Activated naive CD4-positive, alpha-beta T cell (primary cell): ENCODE results near the gene KCNIP3.
"Not testable (repeated sequence)": the region's sequence is repeated elsewhere in the genome, so short reads cannot be mapped to it uniquely, and the experiment has no call there.

Source experiments
- DNase-seq, 4 experiments: peaks; one replicate each; lab custom pipeline; 2025; lab: John Stamatoyannopoulos, UW

KCNIP3 gene

DNA sequence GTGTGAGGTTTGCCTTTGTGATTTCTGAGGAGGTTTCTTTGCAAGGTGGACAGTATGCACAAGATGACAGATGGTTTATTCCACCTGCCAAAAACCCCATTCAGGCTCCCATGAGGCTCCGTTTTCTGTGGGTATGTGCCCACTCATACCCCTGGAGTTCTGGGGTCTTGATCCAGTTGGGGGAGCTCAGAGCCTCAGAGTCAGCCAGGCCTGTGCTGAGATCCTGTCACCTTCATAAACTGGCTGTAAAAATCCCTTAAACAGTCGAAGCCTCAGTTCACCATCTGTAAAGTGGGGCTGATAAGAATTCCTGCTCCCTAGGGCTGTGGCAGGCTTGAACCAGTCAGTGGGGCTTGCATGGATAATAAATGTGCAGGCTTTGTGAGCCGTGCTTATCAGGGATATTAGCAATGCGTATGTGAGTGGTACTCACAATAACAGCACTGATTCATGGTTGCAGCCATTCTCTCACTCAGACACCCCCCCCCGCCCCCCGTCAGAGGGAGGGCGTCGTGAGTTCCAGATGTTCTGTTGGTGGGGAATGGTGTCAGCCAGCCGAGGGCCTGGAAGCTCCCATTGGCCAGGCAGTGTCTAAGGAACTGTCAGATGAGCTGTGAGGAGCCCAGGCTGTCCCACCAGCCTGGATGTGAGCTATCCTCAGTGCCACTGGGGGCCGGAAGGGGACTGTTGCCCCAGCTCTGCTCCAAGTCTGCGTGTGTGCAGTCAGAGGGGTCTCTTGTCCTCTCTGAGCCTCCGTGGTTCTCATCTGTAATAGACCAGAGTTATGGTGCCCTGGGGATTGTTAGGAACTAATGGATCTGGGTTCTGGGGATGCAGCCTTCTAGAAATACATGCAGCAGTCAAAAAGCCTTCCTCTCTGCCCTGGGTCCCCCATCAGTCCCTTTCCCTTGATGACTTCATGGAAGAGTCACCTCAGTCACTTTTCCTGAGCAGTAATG, 51.7 kb downstream of the KCNIP3 start:
- no peak for DNase-seq

DNA sequence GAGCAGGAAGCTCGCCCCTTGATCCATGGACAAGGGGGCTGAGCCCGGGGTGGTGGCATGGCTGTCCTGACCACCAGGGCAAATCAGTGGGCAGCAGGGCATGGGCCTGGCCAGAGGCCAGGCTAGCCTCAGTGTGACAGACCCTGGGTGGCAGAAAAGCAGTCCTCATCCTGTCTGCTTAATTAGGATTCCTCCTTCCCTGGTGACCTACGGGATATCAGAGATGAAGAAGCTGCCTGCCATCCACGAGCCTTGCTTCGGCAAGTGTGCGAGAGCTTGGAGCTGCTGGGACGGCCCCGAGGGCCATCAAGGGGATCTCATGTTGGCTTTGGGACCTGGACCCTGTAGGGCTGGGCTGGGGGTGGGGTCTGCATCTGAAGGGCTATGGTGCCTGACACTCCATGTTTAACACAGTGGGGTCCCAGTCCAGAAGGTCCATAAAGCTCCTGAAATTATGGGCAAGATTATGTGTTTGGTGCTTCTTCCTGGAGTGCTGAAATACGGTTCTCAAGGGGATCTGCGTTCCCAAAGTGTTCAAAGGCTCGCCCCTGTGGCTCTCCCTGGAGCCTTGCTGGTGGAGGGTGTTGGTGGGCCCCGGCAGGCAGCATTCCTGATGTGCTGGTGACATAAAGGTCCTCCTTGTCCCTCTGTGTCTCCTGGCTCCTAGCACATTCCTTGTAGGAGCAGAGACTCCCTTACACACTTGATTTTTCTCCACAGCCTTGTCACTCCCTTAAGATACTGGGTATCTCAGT, 52.6 kb downstream of the KCNIP3 start:
- DNase-seq, result no peak

DNA sequence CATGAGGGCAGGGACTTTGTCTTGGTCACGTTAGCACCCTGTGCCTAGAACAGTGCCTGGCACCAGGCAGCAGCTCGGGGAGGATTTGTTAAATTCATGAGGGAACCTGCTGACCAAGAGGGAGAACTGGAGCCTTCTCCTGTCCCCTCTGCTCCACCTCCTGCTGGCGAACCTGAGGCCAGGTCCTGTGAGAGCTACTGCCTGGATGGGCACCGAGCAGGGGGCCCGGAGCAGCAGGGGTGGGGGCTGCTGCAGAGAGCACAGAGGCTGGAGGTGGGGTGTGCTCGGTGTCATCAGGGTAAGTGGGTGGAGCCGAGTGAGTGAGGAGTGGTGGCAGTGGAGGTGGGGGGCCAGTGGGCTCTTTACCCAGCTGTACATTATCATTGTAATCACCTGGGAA, 53.2 kb downstream of the KCNIP3 start:
- no peak for DNase-seq

DNA sequence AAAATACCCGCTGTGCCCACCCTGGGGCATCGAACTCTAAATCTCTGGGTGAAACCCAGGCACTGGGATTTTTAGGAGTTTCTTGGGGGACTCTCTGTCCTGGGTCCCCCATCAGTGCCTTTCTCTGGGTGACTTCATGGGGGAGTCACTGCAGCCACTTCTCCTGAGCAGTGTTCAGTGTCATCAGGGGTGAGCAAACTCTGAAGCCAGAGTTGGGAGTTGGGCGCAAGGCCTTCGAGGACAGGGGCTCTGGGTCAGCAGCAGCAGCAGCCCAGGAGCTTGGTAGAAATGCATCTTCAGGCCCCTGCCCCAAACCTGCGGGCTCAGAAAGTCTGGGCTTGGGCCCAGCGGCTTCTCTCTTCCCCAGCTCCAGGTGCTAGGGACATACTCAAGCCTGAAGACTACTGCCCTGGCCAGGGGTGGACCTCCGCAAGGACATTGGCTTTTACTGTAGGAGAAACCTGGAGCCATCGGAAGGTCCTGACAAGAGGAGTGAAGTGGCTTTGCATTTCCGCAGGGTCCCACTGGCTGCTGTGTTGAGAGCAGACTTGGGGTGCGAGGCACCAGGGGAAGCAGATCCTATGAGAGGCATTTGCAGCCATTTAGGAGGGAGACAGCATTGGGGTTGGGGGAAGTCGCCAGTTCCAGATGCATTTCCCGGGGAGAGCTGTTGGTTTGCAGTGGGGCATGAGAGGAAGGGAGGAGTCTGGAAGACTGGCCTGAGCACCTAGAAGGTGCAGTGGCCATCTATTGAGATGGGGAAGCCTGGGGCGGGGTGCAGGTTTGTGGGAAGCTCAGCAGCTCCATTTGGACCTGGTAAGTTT, 53.8 kb downstream of the KCNIP3 start:
- DNase-seq, result no peak

DNA sequence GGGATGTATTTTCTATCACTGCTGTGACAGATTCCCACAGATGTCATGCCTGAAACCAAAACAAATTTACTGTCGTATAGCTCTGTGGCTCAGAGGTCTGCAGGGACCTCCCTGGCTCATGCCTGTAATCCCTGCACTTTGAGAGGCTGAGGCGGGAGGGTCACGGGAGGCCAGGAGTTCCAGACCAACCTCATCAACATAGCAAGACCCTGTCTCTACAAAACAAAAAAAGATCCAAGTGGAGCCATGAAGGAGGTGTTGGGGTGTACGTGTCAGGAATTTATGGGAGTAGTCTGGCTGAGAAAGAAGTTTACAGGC, 54.4 kb downstream of the KCNIP3 start:
- DNase-seq, result no peak

DNA sequence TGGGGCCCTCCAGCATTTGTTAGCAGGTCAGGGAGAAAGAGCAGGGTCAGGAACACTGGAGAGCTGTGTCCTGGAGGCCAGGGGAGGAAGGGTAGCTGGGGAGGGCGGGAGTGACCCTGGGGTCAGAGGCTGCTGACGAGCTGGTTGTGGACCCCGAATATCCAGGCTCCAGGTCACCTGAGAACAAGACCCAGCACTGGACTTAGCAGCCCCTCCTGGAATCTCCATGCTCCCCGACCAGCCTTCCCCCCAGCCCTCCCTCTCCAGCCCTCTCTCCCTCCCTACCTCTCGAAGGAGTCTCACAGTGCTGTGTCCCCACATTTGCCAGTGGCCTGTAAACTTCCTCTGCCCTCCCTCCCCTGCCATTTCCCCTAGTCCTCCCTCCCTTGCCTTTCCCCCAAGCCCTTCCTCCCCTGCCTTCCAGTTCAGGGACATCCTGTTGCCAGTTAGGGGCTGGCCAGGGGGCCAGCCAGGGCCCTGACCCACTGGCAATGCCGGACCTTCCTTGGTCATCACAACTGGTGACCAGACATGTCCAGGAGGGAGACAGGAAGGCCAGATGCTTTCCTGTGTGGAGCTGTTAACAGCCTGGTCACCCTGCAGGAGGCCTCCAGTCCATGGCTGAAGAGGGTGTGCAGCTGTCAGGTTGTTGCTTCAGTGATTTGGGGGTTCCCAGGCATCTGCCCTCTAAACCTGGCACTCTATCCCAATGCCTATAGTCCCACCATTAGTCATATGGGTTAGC, 55.3 kb downstream of the KCNIP3 start:
- DNase-seq, result no peak

DNA sequence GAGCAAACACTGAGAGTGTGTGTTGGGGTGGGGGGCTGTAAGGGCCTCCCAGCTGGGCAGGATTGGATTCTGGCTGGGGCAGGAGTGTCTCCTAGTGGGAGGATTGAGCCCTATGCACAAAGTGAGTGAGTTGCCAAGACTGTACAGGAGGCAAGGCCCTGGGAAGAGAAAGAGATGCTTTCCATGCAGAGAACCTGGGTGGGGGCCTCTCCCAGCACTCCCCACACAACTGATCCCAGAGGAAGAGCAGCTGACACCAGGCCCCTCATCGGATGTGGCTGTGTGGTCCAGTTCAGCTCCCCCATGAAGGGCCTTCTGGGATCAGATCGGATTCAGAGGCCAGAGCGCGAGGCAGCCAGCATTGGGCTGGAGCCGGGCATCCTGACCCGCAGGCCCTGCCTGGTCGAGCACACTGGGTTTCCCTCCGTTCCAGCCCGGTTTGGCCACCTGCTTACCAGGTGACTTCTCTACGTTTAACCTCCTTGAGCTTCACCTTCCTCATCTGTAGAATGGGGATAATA, 56.0 kb downstream of the KCNIP3 start:
- no peak for DNase-seq

DNA sequence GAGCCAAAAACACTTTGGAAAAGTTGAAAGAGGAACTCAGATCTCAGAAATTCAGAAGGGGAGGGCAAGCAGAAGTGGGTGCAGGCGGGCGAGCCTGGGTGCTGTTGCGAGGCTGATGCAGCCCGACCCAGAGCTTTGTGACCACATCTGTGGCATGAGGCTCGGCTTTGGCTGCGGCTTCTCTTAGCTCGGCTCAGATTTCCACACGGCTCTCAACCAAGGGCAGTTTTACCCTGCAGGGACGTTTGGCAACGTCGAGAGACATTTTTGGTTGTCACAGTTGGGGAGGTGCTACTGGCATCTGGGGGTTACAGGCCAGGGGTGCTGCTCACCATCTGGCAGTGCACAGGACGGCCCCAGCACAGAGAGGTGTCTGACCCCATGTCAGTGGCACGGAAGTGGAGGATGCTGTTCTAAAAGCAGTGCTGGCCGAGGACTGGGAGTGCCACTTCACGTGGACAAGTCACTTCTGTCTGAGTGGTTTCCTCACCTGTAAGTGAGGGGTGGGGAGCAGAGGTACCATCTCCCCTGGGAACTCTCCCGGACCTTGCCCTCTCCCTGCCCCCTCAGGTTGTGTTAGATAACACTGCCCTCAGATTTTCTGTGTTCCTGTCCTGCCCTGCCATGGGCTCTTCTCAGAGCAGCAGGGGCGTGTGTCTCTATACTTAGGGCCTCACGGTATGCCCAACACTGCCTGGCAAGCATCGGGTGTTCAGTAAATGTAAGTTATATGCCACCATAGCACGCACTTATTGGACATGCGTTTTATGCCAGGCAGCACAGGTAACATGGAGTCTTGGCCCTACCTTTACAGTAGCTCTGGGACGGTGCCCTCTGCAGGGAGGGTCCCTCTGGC, 56.7 kb downstream of the KCNIP3 start:
- no peak for DNase-seq

DNA sequence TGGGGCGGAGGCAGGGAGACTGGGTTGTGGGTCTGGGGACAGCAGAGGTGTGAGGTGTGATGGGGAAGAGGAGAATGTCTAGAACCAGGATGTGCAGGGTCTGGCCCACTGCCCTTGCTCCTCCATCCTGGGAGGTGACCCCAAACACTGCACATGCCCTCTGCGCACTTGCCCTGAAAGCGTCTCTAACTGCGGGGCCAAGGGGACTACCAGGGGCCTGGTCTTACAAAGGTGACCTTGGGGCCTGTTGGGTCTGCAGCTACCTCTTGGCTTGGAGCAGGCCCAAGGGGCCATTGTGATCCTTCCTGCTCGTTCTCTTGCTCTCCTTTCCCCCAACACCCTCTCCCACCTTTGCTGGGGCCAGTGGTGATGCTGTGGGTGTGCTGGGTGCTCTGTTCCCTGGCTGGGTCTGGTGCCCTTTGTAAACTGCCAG, 57.3 kb downstream of the KCNIP3 start:
- no peak for DNase-seq

DNA sequence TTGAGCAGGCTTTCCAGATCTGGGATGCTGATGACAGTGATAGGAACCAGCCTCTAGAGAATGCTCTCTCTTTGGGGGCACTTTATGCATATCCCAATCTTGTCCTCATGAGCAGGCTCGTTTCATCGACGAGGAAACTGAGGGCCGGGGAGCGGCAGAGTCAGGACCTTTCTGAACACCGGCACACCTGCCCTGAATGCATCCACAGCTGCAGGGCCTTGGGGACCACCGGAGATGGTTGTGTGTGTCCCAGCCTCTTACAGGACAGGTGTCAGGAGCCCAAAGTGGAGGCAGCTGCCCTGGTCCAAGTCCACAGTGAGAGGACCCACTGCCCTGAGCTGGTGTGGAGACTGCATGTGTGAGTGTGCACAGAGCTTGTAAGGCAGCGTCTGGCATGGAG, 57.8 kb downstream of the KCNIP3 start:
- DNase-seq, result no peak

DNA sequence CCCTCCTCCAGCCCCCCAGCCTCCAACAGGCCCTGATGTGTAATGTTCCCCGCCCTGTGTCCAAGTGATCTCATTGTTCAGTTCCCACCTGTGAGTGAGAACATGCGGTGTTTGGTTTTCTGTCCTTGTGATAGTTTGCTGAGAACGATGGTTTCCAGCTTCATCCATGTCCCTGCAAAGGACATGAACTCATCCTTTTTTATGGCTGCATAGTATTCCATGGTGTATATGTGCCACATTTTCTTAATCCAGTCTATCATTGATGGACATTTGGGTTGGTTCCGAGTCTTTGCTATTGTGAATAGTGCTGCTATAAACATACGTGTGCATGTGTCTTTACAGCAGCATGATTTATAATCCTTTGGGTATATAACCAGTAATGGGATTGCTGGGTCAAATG, 58.3 kb downstream of the KCNIP3 start:
- DNase-seq, result not testable (repeated sequence)

DNA sequence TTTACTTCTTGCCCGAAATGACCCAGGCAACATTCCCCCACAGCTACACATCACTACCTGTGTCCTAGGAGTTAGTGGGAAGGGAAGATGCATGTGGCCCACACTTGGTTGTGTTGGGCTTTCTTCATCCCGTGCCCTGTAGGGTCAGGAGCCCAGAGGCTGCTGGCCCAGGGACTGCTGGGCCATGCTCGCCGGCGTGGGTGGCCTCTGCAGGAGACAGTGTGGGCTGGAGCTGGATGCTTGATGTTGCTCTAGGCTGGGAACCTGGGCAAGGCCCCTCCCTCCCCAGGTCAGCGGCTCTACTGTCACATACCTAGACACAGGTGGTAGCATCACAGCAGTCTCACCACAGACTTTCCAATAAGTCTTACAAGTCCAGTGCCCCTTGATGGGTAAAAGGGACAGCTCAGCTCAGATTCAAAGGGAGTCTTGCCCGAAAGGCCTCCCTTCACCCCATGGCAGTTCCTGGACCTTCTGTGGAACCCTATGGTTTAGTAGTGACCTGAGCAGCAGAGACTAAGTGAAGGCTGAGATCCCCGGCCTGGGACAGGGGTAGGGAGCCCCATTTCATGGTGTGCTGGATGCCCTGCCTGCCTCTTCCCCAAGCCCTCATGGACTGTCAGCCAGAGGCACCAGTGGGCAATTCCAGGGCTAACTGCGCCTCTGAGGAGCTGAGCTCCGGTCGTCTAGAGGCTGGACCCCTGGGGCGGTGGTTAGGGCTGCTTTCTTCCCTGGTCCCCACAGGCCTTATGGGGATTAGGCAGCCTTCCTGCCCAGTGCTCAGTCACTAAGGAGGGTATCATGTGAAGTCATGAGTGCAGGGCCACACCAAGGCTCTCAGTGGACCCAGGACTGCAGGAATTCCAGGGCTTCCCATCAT, 59.9 kb downstream of the KCNIP3 start:
- no peak for DNase-seq

DNA sequence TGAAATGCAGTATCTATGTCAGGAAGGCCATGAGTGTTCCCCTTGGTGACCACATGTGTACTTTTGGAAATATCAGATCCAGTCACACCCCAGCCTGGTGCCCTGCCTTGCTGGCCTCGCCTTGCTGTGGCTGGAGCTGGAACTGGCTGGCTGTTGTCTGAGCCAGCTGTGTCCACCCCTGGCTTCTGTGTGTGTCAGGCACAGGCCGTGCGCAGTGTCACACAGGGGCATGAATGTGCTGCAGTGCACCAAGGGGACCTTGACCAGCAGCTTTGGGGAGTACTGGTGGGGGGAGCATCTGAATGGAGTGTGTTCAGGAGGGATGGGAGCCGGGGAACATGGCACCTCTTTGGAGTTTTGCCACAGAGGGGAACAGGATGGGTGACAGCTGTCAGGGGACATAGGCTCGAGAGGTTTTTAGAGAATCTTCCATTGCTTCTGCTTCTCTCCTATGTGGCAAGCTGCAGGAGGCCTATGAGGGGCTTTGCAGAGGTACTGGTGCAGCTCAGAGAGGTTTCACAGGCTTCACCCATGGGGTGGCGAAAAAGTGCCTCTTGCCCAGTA, 60.7 kb downstream of the KCNIP3 start:
- no peak for DNase-seq

DNA sequence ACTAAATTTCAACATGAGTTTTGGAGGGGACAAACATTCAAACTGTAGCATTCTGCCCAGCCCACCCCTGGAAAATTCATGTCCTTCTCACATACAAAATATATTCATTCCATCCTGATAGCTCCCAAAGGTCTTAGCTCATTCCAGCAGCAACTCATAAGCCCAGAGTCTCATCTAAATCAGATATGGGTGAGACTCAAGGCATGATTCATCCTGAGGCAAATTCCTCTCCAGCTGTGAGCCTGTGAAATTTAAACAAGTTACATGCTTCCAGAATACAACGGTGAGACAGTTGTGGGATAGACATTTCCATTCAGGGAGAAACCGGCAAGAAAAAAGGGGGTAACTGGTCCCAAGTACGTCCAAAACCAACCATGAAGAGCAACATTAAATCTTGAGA, 61.9 kb downstream of the KCNIP3 start:
- no peak for DNase-seq

DNA sequence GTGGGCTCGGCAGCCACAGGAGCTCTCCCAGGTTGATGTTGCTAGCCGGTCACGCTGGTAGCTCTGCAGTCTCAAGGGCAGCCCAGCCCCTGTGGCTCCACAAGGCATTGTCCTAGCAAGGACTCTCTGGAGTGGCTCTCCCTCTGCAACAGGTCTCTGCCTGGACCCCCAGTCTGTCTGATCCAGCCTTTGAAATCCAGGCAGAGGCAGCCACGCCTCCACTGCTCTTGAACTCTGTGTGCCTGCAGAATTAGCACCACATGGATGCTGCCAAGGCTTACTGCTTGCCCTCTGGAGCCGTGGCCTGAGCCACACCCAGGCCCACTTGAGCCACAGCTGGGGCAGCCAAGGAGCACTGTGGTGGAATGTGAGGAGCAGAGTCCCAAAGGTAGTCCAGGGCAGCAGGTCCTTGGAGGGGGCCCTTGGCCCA, 62.4 kb downstream of the KCNIP3 start:
- no peak for DNase-seq

DNA sequence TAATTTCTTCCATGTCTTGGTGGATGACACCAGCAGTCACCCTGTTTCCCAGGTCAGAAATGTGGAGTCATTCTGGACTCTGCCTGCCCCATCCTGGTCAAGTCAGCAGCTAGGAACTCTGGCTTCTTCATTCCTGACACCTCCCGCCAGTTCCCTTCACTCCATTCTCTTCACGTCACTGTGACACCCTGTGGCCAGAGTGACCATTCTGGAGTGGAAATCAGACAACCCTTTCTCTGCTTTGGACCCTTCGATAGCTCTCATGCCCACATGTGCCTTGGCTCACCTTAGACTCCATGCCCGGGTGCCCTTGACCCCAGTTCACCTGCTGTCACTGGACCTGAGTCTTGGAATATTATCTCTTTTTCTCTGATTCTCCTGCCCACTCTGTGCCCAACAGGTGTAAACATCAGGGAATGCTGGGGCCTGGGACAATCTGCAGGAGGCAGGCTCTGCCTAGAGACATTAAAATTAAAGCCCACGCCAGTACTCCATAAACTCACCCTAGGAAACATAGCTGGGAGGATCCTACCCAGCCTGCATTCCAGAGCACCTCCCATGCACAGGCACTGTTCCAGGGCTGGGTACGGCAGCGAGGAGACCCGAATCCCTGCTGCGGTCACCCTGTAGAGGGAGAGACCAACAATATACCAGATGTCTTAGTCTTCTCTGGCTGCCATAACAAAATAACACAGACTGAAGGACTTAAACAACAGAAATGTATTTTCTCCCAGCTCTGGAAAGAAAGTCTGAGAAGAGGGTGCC, 64.3 kb downstream of the KCNIP3 start:
- no peak for DNase-seq

DNA sequence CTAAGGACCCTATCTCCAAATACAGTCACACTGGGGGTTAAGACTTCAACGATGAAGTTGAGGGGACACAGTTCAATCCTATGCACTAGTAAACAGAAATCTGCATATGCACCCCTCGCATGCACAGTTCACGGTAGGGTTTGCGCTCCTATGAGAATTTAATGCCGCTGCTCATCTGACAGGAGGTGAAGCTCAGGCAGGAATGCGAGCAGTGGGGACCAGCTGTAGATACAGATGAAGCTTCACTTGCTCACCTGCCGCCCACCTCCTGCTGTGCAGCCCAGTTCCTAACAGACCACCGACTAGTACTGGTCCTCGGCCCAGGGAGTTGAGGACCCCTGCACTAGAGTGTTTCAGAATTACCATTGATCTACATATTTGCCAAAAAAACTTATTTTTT, 65.3 kb downstream of the KCNIP3 start:
- DNase-seq, result no peak

DNA sequence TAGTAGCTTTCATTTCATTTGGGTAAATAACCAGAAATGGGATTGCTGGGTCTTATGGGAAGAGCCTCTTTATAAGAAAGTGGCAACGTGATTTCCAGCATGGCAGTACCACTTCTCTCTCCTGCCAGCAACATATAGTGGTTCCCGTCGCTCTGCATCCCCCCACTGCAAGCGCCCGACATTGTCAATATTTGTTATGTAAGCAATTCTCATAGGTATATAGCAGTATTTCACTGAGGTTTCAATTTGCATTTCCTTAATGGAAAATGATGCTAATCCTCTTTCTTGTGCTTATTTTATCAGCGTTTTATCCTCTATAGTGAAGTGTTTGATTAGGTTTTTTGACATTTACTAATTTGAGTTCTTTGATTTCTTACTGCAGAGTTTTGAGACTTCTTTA, 69.4 kb downstream of the KCNIP3 start:
- DNase-seq, result no peak
